Mucosa of descending colon (tissue), 3 donors: ENCODE results near the gene TRIO. TPM values are rescaled to one million over a fixed set of nuclear protein-coding genes. Genes with fewer than 3 reads are reported as not detected.

Experiments
- ATAC-seq: fragments of 200-7000 bp; cut with Tn5 transposase; one replicate; pipeline ENCODE4 v1.9.1; 2020; ENCODE audit warnings: mild to moderate bottlenecking, moderate library complexity
- DNase-seq, 3 donors: peaks; one replicate each; pipeline ENCODE4 v3.0.0-alpha.2; 2020
- H3K36me3 ChIP-seq: fragments of 200-600 bp; one replicate; pipeline ENCODE4 v1.8.0; 2021; ENCODE audit warnings: low read depth, mild to moderate bottlenecking
- H3K4me1 ChIP-seq: fragments of 200-600 bp; one replicate; pipeline ENCODE4 v1.8.0; 2021; ENCODE audit warnings: low read depth, mild to moderate bottlenecking
- H3K4me3 ChIP-seq: fragments of 200-600 bp; one replicate; pipeline ENCODE4 v1.8.0; 2021; ENCODE audit warnings: mild to moderate bottlenecking
- H3K9me3 ChIP-seq: fragments of 200-600 bp; one replicate; pipeline ENCODE4 v1.8.0; 2021; ENCODE audit warnings: mild to moderate bottlenecking
- CTCF ChIP-seq: fragments of 200-600 bp; IDR thresholded peaks from one replicate; pipeline ENCODE4 v1.8.0; 2022; ENCODE audit warnings: antibody characterized with exemption, mild to moderate bottlenecking
- intact Hi-C, 2 donors: fragments of 100-400 bp; cut with DNase I in 1 of 2; cut with micrococcal nuclease in 1 of 2; formaldehyde crosslinking; loops; one replicate each; pipeline versions ENCODE4 v1.11.0 to v1.11.1; 2022; cut with DNase I, micrococcal nuclease
- total RNA-seq, 3 donors: library from RNA; stranded (reverse); fragmentation: NEBNext Ultra II Directional in 2 of 3; extraction: Animal tissue kit (Norgen Biotek cat#: 25700) in 2 of 3; gene quantifications; one replicate each; pipeline versions ENCODE4 v1.2.1 to v1.2.4, GENCODE V29; 2021 to 2023
- donor health status: DM: no; HTN: no; CAD: no; lungs with moderate emphysema.
- donor health status: DM: no; HTN: no; CAD: no.
- donor health status: DM: no; HTN: yes; CAD: no.

Gene TRIO
- total RNA-seq, 3 donors from 2014 or later = 164 to 231 (median 168) TPM

- no peaks in the 10 kb centered on the region for H3K36me3 ChIP-seq
These were observed 276.5 kb downstream of the TRIO start for GRCh38 chr5:14419686-14420085.

GRCh38 chr5:14420101-14420811 lies 277.1 kb downstream of the TRIO start:
- TF ChIP-seq CTCF = no peak
- intact Hi-C loops = no loop called here
- Histone ChIP-seq H3K36me3 (no peaks in the 10 kb centered on the region), H3K4me3 (no peak overlapping the region), H3K9me3 (no peaks in the 10 kb centered on the region), H3K4me1 (no peaks in the 10 kb centered on the region)
- ATAC-seq (no peak), DNase-seq (no peak)

More at GRCh38 chr5:14419686-14420085, 276.5 kb downstream of the TRIO start:
- Histone ChIP-seq H3K4me1 (no peaks in the 10 kb centered on the region), H3K4me3 (no peak overlapping the region), H3K9me3 (no peaks in the 10 kb centered on the region)
- intact Hi-C loops = loop anchor here in 1 of 2 donors (10.0 kb wide), 1 partner anchor 55 kb away; no protein-coding TSS in a partner anchor
- no peak for TF ChIP-seq CTCF
- DNase-seq (no peak), ATAC-seq (no peak)

GRCh38 chr5:14421851-14422250 lies 278.7 kb downstream of the TRIO start:
- ATAC-seq (no peak), DNase-seq (no peak)
- Histone ChIP-seq H3K36me3 (no peaks in the 10 kb centered on the region), H3K4me1 (no peaks in the 10 kb centered on the region), H3K4me3 (no peak overlapping the region), H3K9me3 (no peaks in the 10 kb centered on the region)
- no peak for TF ChIP-seq CTCF
- intact Hi-C loops = no loop called here

DNA sequence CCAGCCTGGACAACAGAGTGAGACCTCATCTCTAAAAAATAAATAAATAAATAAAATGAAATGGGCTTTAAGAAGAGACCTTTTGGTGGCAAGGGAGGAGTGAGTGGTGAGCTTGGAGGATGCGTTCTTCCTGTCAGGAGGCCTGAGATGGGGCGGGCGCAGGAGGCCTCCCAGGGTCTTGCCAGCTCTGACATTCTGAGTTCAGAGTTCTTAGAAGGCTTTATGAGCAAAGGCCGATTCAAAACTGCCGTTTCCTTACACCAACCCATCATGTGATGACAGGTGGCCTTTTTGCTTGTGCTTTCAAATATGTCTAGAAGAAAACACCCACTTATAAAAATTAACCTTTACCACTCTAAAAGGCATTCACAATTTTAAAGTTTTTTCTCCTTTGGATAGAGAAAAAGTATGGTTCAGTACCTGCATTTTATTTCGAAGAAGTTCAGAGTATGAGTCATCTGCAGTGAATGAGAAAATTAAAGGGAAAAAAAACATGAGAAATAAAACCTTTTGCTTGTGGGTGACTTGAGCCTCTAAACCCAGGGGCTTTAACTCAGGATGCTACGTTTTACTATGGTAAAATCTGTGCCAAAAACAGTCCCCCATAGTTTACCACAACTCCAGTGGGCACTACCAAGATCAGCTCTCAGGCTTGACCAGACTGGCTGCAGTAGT lies 281.0 kb downstream of the TRIO start:
- Histone ChIP-seq H3K36me3 (no peaks in the 10 kb centered on the region), H3K4me3 (no peak overlapping the region), H3K9me3 (no peaks in the 10 kb centered on the region), H3K4me1 (no peaks in the 10 kb centered on the region)
- no peak for TF ChIP-seq CTCF
- DNase-seq = no peak
- ATAC-seq = no peak
- intact Hi-C loops = no loop called here

- Histone ChIP-seq H3K36me3 (no peaks in the 10 kb centered on the region), H3K4me3 (no peak overlapping the region), H3K9me3 (no peaks in the 10 kb centered on the region), H3K4me1 (no peaks in the 10 kb centered on the region)
- DNase-seq = no peak
- ATAC-seq = no peak
- no peak for TF ChIP-seq CTCF
- intact Hi-C loops = no loop called here
These were observed 282.4 kb downstream of the TRIO start for GRCh38 chr5:14425559-14425958.
